Stimulated activated CD4-positive, alpha-beta T cell treated with anti-CD3 and anti-CD28 coated beads, Interleukin-15, amount 100 ng/mL, for 48 hours (primary cell): ENCODE results near the gene TASOR.
"Not testable (repeated sequence)": the region's sequence is repeated elsewhere in the genome, so short reads cannot be mapped to it uniquely, and the experiment has no call there.

Experiments
- DNase-seq, 2 donors: peaks; one replicate each; pipeline ENCODE4 v3.0.0-alpha.2; 2020; ENCODE audit warnings: low read depth in 2 of 2

The TASOR gene

DNA sequence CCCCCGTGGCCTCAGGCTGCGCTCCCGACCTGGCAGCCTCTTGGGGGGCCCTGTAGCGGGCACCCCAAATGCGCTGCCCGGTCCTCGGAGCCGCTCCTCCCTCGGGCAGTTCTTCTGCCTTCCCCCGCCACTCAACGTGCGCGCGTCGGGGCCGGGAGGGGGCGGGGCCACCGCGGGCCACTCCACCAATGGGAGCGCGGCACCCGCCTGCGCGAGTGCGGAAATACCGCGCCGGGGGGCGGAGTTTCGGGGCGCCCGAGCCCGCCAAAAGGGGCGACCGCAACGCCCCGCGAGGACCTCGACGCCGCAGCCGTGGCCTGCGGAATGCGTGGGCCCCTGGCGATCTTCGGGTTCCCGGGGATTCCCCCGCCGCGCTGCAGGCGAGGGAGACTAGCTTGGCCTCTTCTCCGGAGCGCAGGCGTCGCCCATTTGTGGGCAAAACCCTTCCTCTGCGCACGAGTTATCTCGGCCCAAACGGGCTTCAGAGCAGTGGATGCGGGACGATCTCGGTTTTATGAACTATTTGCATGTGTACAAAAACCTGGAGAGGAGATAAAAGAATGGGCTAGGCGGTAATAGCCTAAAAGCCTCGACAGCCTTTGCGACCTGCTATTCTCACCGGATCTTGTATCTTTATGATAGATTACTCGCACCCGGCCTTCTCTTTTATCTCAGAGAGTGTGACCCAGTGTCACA is at the start of gene TASOR:
Gene TASOR (minus strand): TSS at position 144 of the 696 bp plus-strand sequence. CDS start 259 bp downstream, outside the sequence.
- DNase-seq, result peak; percentile 72 to 86

- DNase-seq, result no peak
Measured at GRCh38 chr3:56732109-56732508, 49.0 kb upstream of the TASOR start.

GRCh38 chr3:56725175-56725574 is 42.1 kb upstream of the TASOR start:
- DNase-seq, result peak; percentile 43 to 44

- no peak for DNase-seq
Measured at GRCh38 chr3:56724676-56725075, 41.6 kb upstream of the TASOR start.

DNA sequence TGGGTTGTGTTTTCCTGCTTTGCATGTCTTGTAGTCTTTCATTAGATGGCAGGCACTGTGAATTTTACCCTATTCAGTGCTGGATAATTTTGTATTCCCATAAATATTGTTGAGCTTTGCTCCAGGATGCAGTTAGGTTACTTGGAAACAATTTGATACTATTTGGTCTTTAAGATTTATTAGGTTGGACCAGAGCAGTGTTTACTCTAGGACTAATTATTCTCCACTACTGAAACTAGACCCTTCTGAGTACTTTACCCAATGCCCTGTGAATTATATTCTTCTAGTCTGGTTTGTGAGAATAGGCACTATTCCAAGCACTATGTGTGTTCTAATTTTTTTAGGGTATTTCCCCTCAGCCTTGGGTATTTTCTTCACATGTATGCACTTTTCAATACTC is 37.8 kb upstream of the TASOR start:
- no peak for DNase-seq

DNA sequence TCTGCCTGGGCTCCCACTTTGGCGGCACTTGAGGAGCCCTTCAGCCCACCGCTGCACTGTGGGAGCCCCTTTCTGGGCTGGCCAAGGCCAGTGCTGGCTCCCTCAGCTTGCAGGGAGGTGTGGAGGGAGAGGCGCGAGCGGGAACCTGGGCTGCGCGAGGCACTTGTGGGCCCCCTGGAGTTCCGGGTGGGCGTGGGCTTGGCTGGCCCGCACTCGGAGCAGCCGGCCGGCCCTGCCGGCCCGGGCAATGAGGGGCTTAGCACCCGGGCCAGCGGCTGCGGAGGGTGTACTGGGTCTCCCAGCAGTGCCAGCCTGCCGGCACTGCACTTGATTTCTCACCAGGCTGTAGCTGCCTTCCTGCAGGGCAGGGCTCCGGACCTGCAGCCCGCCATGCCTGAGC is 35.7 kb upstream of the TASOR start:
- DNase-seq, result not testable (repeated sequence)

DNA sequence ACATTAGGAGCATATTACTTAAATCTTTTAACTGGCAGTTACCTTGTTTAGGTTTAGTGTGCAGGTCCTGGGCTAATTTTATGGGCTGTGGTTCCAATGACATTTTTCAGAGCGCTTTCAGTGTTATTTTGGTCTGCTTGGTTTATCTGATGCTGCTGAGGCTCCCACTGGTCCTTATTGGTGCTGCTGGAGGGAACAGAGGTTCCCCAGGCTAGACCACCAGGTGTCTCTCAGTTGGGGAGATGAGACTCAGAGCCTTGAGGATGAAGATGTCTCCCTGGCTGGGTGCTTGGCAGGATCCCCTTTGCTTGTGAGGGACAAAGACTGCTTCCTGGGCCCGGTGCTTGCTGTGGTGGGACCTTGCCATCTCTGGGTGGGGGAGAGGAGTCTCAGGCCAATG is 28.3 kb upstream of the TASOR start:
- no peak for DNase-seq

- not testable (repeated sequence) for DNase-seq
Measured at GRCh38 chr3:56707412-56707811, 24.3 kb upstream of the TASOR start.

DNA sequence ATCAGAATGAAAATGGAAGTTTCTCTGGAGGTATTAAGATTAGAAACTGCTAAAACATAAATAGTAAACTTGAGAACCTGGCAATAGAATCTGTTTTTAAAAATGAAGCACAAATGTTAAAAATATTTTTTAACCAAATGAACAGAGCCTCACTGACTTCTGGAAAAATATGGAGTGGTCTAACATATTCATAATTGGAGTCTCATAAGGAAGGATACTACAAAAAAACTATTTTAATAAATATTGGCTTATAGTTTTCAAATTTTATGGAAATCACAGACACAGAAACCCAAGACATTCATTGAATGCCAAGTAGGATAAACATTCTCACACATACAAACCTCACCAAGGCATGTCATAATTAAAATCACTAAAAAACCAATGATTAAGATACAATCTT is 23.6 kb upstream of the TASOR start:
- no peak for DNase-seq

DNA sequence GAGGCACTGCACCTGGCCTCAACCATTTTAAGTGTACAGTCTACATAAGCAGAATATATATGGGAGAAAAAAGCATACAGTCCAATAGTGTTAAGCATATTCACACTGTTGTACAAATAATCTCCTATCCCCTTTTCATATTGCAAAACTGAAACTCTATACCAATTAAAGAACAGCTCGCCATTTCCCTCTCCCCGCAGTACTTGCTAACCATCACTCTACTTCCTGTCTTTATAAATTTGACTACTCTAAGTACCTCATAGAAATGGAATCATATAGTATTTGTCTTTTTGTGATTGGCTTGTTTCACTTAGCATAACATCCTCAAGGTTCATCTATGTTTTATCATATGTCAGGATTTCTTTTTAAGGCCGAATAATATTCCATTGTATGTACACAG is 21.6 kb upstream of the TASOR start:
- no peak for DNase-seq

DNA sequence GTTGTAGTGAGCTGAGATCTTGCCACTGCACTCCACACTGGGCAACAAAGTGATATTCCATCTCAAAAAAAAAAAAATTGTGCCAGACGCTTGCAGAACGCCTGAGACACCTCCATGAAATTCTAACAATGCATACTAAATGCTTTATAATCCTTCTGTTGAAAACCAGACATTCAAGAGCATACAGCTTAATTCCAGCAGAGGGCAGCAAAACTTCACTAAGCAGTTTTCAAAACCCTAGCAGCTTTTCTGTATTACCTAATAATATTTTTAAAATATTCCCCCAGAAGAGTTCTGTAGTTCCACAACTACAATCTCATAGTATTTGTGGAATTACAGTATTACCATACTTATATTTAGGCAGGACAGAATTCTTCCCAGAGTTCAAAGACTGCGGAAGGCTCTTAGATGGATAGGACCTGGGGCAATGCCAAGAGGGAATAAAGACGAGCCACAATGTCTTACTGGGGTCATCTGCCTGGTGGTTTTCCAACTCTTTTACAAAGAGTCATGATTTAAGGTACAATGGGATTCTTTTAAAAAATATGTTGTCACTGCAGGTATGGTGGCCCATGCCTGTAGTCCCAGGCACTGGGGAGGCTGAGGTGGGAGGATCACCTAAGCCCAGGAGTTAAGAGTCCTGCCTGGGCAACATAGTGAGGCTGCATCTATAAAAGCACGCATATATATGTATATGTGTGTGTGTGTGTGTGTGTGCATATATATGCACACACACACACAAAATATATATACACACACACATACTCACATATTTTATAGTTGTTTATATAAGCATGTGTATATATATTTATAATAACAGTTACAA is 19.6 kb upstream of the TASOR start:
- peak in 1 of 2 donors; percentile 20 for DNase-seq

- DNase-seq, result no peak
Measured at GRCh38 chr3:56700151-56700550, 17.1 kb upstream of the TASOR start.

DNA sequence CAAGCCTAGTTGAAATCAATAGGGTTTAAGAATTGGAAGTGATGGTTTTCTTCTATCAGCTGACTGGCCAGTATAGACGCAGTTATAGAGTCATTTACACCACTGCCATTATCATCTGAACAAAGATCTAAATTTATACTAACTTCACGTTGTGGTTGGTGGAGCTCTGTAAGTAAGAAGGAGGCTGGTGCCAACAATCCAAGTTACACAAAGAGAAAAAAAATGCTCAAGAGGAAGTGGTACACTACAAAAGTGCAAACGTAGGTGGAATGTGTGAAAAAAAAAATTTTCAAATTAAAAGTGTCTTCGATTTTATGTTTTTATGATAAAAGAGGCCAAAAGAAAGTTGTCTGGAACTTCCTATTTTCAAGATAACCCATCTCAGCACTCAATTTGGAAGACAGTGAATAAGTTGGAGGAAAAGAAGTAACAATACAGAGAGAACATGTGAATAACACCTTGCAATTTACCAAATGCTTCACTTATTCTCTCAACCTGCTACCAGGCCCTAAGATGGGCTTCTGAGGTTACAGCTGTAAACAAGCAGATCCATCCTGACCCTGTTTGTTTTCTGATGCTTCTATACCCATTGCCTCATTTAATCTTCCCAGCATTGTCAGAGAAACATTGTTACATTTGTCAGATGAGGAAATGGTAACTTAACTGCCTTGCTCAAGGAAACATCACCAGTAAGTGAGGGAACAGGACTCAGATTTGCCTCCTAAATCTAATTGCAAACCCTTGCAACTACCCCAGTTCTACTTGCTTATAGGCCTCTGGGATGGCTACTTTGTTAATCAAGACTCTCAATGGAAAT is 12.0 kb upstream of the TASOR start:
- no peak for DNase-seq

DNA sequence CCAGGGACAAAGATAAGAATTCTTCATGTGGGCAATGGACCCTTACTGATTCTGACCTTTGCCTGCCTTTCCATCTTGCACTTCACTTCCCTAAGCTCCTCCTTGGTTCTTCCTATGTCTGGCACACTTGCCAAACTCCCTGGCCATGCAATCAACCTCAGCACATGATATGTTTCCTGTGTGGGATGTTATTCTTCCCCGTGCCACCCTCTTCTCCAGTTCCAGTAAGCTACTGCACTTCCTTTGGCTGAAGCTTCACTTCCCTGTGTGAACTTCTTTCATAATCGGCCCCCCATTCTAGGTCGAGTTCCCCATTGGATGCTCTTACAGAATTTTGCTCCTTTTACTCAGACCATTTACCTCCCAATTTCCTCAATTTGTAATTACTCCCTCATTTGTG is 10.7 kb upstream of the TASOR start:
- no peak for DNase-seq

GRCh38 chr3:56692520-56693433 is 9.7 kb upstream of the TASOR start:
- not testable (repeated sequence) for DNase-seq

DNA sequence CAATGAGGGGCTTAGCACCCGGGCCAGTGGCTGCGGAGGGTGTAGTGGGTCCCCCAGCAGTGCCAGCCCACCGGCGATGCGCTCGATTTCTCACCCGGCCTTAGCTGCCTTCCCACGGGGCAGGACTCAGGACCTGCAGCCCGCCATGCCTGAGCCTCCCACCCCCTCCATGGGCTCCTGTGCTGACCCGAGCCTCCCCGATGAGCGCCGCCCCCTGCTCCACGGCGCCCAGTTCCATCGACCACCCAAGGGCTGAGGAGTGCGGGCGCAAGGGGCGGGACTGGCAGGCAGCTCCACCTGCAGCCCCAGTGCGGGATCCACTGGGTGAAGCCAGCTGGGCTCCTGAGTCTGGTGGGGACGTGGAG is 8.9 kb upstream of the TASOR start:
- DNase-seq, result not testable (repeated sequence)

DNA sequence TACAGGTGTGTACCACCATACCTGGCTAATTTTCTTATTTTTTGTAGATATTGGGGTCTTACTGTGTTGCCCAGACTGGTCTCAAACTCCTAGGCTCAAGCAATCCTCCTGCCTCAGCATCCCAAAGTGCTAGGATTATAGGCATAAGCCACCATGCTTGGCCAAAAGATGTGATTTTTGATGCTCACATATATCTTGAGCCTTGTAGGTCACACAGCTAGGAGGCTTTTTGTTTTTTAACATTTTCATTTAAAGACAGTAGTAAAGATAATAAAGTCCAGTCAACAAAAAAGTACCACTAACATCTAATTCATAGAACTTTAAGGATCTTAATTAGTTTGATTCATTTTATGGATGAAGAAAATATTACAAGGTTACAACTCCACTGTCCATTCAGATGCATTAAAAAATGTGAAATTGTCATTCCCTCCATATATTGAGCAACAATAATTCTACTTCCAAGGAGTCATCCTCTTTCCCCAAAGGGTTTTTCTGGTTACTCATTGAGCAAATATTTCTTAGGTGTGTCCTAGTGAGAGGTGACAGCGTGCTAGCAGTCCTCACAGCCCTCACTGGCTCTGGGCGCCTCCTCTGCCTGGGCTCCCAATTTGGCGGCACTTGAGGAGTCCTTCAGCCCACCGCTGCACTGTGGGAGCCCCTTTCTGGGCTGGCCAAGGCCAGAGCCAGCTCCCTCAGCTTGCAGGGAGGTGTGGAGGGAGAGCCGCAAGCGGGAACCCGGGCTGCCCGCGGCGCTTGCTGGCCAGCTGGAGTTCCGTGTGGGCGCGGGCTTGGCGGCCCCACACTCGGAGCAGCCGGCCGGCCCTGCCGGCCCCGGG is 8.3 kb upstream of the TASOR start:
- DNase-seq, result no peak

GRCh38 chr3:56689303-56689702 is 6.2 kb upstream of the TASOR start:
- no peak for DNase-seq

DNA sequence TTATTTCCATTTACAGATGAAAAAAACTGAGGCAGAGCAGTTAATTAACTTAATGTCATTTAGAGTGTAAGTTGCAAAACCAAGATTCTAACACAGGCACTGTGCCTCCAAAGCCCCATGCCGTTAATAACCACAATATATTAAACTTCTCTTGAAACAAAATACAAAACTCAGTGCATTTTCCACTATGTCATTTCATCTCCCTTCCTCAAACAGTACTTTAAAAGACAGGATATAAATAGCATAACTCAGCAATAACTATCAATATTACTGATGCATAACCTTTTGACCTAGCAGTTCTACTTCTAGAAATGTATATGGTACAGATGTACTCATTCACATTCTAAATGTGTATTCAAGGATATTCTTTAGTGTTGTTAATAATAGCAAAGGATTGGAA is 5.1 kb upstream of the TASOR start:
- DNase-seq, result no peak

GRCh38 chr3:56684029-56684428 is 964 bp upstream of the TASOR start:
- no peak for DNase-seq
